Muscle of leg (tissue), 11 donors: ENCODE data around the gene DGKB. TPM values are rescaled to one million over a fixed set of nuclear protein-coding genes. Genes with fewer than 3 reads are reported as not detected.

Source experiments
- DNase-seq: peaks from one replicate; pipeline ENCODE4 v3.0.0; 2013
- H3K27ac ChIP-seq: one replicate; pipeline ENCODE4 v1.5.1; 2013; ENCODE audit warnings: mild to moderate bottlenecking, low read length, control low read depth
- H3K27me3 ChIP-seq: one replicate; pipeline ENCODE4 v1.6.1; 2013; ENCODE audit warnings: low read length; ENCODE audit not compliant: control insufficient read depth, insufficient read depth
- H3K36me3 ChIP-seq: one replicate; pipeline ENCODE4 v1.6.1; 2013; ENCODE audit warnings: low read length; ENCODE audit not compliant: control insufficient read depth, insufficient read depth
- H3K4me1 ChIP-seq: one replicate; pipeline ENCODE4 v1.6.1; 2013; ENCODE audit warnings: low read length; ENCODE audit not compliant: control insufficient read depth, insufficient read depth
- H3K4me3 ChIP-seq: one replicate; pipeline ENCODE4 v1.5.1; 2013; ENCODE audit warnings: low read length, control low read depth
- H3K9me3 ChIP-seq: replicated peaks from 2 replicates; pipeline ENCODE4 v1.6.1; 2013; ENCODE audit warnings: low read depth, low read length; ENCODE audit not compliant: control insufficient read depth
- WGBS: methylation state at CpG from one replicate; pipeline ENCODE4 v1.1.5; 2013; ENCODE audit warnings: missing lambda C conversion rate; ENCODE audit not compliant: insufficient coverage; 5-methylcytosine and 5-hydroxymethylcytosine counted together
- polyA plus RNA-seq, 8 donors: library from polyadenylated mRNA; unstranded; fragments of 120-200 nt; gene quantifications; one replicate each; pipeline versions ENCODE4 v1.2.1 to v1.2.3, GENCODE V29; 2013; ENCODE audit warnings: inconsistent platforms in 1 of 8, low replicate concordance in 1 of 8; ENCODE audit not compliant: insufficient read length in 8 of 8, insufficient read depth in 1 of 8
- total RNA-seq: library from RNA; stranded (reverse); fragments of 120-200 nt; gene quantifications from one replicate; pipeline ENCODE4 v1.2.4, GENCODE V29; 2013

DGKB gene
- total and polyA plus RNA-seq, 9 donors: 0.42 to 1.4 (median 0.85) TPM

- Histone ChIP-seq H3K27ac (no peak overlapping the region), H3K4me3 (no peak overlapping the region), H3K36me3 (no peaks in the 10 kb centered on the region), H3K27me3 (no peaks in the 10 kb centered on the region), H3K4me1 (no peaks in the 10 kb centered on the region), H3K9me3 (peaks cover 3% of the 10 kb centered on the region)
- WGBS: no CpG with 5 or more reads among the region's 4 CpGs
- no peak for DNase-seq
Observed at GRCh38 chr7:14582010-14582409, 320.5 kb downstream of the DGKB start.

GRCh38 chr7:14579971-14580370 is 322.6 kb downstream of the DGKB start:
- H3K9me3 ChIP-seq: no peaks in the 10 kb centered on the region
- H3K27me3 ChIP-seq: no peaks in the 10 kb centered on the region
- H3K4me1 ChIP-seq: no peaks in the 10 kb centered on the region
- 67% methylated on average over 1 of the region's 2 CpGs for WGBS
- no peak overlapping the region for H3K27ac ChIP-seq
- H3K36me3 ChIP-seq: no peaks in the 10 kb centered on the region
- no peak for DNase-seq
- H3K4me3 ChIP-seq: no peak overlapping the region

GRCh38 chr7:14576578-14576977 is 326.0 kb downstream of the DGKB start:
- peak; percentile 22 for DNase-seq
- Histone ChIP-seq H3K4me3 (no peak overlapping the region), H3K27me3 (no peaks in the 10 kb centered on the region), H3K36me3 (no peaks in the 10 kb centered on the region), H3K4me1 (no peaks in the 10 kb centered on the region), H3K9me3 (no peaks in the 10 kb centered on the region), H3K27ac (no peak overlapping the region)
- no CpG with 5 or more reads among the region's 3 CpGs for WGBS

DNA sequence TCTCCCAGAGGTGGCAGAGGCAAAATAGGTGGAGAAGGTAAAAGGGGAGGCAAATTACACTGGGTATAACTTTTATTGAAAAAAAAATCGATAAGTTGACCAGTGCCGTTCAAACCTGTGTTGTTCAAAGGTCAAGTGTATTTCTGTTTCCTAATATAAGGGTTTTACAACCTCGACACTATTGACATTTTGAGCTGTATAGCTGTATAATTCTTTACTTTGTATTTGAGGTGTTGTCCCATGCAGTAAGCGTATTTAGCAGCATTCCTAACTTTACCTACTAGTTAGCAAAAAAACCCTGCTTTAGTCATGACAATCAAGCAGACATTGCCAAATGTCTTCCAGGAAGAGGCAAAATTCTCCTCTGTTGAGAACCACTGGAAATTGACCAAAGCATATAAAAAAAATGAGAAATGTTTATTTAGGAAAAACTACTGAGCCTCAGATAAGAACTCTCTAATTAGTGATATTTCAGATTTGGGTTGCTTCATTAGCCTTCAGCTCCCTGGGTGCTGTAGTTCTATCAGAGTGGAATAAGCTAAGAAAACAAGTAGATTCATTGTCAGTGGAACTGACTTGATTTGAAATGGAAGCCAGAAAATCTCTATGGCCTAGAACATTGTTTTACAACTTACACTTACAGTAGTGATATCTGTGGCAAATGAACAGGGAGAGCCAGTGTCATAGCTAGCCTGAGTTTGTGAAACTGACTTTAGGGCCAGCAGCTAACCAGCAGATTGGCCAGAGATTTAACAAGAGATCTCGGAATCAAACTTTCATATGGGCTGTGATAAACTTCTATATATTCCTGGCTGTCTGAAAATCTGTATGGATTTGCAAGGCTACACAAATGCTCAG is 331.6 kb downstream of the DGKB start:
- Histone ChIP-seq H3K4me3 (no peak overlapping the region), H3K9me3 (no peaks in the 10 kb centered on the region), H3K36me3 (no peaks in the 10 kb centered on the region), H3K4me1 (no peaks in the 10 kb centered on the region), H3K27me3 (no peaks in the 10 kb centered on the region), H3K27ac (no peak overlapping the region)
- 100% methylated on average over 1 of the region's 5 CpGs for WGBS
- DNase-seq: no peak

- no peak overlapping the region for H3K27ac ChIP-seq
- no CpG with 5 or more reads among the region's 1 CpG for WGBS
Observed at GRCh38 chr7:14552060-14552459, 350.5 kb downstream of the DGKB start.

GRCh38 chr7:14551310-14551709 is 351.2 kb downstream of the DGKB start:
- Histone ChIP-seq H3K4me3 (no peak overlapping the region), H3K27ac (no peak overlapping the region), H3K27me3 (no peaks in the 10 kb centered on the region), H3K36me3 (no peaks in the 10 kb centered on the region), H3K9me3 (no peaks in the 10 kb centered on the region), H3K4me1 (no peaks in the 10 kb centered on the region)
- DNase-seq: peak; percentile 96
- no CpG with 5 or more reads among the region's 1 CpG for WGBS

More at GRCh38 chr7:14552060-14552459, 350.5 kb downstream of the DGKB start:
- Histone ChIP-seq H3K4me1 (no peaks in the 10 kb centered on the region), H3K27me3 (no peaks in the 10 kb centered on the region), H3K36me3 (no peaks in the 10 kb centered on the region), H3K9me3 (no peaks in the 10 kb centered on the region), H3K4me3 (no peak overlapping the region)
- DNase-seq: no peak

DNA sequence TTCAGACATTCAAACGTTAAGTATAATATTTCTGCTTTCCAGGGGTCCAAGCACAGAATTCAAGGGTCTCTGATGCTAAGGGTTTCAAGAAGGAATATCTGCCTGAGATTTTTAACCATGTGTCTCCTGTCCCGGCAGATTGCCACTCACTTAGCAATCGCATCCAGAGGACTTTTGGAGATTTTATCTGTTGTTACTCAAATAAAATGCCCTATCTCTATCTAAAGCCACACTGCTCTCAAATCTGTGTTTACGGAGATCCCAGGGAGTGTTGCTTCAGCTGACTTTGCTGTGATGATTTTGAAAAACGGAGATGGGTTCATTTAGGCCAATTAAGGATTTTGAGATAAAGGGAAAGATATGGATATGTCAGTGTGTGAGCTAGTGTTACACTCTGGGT is 359.9 kb downstream of the DGKB start:
- Histone ChIP-seq H3K36me3 (no peaks in the 10 kb centered on the region), H3K4me1 (no peaks in the 10 kb centered on the region), H3K4me3 (no peak overlapping the region), H3K27me3 (no peaks in the 10 kb centered on the region), H3K9me3 (no peaks in the 10 kb centered on the region), H3K27ac (no peak overlapping the region)
- no peak for DNase-seq
- WGBS: 43% methylated on average over 1 of the region's 5 CpGs

DNA sequence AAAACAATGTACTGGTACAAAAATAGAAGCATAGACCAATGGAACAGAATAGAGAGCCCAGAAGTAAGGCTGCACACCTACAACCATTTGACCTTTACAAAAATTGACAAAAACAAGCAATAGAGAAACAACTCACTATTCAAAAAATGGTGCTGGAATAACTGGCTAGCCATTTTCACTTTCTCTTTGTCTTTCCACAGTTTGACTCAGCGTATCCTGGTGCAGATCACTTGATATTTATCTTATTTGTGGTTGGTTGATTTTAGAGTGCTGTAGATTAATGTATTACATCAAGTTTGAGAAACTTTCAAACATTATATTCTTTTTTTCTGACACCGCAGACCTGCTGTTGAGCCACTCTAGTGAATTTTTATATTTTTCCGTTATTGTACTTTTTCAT is 381.4 kb downstream of the DGKB start:
- Histone ChIP-seq H3K27me3 (no peaks in the 10 kb centered on the region), H3K4me1 (no peaks in the 10 kb centered on the region), H3K36me3 (no peaks in the 10 kb centered on the region), H3K27ac (no peak overlapping the region), H3K9me3 (no peaks in the 10 kb centered on the region), H3K4me3 (no peak overlapping the region)
- WGBS: no CpG with 5 or more reads among the region's 3 CpGs
- no peak for DNase-seq

DNA sequence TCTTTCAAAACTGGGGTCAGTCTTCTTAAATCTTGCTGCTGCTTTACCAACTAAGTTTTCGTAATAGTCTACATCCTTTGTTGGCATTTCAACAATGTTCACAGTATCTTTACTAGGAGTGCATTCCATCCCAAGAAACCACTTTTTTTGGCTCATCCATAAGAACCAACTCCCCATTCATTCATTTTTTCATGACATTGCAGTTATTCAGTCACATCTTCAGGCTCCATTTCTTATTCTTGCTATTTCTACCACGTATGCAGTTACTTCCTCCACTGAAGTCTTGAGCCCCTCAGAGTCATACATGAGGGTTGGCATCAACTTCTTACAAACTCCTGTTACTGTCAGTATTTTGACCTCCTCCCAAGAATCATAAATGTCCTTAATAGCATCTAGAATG is 392.3 kb downstream of the DGKB start:
- H3K4me1 ChIP-seq: peaks cover 2% of the 10 kb centered on the region
- H3K9me3 ChIP-seq: peaks cover 12% of the 10 kb centered on the region
- no peak for DNase-seq
- no peak overlapping the region for H3K4me3 ChIP-seq
- 76% methylated on average over 2 of the region's 2 CpGs for WGBS
- no peak overlapping the region for H3K27ac ChIP-seq
- no peaks in the 10 kb centered on the region for H3K27me3 ChIP-seq
- no peaks in the 10 kb centered on the region for H3K36me3 ChIP-seq

DNA sequence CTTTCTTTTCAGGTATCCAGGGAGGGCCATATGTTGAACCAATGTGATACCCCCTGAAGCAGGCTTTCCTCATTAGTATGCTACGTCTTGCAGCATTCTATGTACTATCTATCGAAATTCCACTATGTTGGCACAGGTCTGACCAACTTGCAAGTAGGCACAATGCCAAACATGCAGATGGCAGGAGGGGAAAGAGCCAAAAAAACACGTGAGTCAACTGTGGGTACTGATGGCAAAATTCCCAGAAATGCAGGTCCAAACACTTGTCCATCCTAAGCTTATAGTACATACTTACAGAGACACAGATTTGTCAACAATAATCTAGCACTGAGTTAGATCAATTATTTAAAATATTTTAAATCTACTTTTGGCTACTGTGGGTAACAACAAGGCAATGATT is 394.9 kb downstream of the DGKB start:
- no peak overlapping the region for H3K27ac ChIP-seq
- H3K27me3 ChIP-seq: no peaks in the 10 kb centered on the region
- H3K36me3 ChIP-seq: no peaks in the 10 kb centered on the region
- 82% methylated on average over 2 of the region's 3 CpGs for WGBS
- DNase-seq: peak; percentile 83
- H3K9me3 ChIP-seq: peaks cover 12% of the 10 kb centered on the region
- peaks cover 4% of the 10 kb centered on the region for H3K4me1 ChIP-seq
- no peak overlapping the region for H3K4me3 ChIP-seq
